GM19328 (cell line): ENCODE measurements around the gene EXOC6.

Experiments used
- ATAC-seq: cut with Tn5 transposase; IDR thresholded peaks from one replicate; pipeline ENCODE4 v1.9.1; 2021; ENCODE audit warnings: mild to moderate bottlenecking, moderate library complexity; ENCODE audit not compliant: unreplicated experiment

Gene EXOC6

GRCh38 chr10:93074597-93075368, 226.5 kb downstream of the EXOC6 start:
- ATAC-seq, result no peak

DNA sequence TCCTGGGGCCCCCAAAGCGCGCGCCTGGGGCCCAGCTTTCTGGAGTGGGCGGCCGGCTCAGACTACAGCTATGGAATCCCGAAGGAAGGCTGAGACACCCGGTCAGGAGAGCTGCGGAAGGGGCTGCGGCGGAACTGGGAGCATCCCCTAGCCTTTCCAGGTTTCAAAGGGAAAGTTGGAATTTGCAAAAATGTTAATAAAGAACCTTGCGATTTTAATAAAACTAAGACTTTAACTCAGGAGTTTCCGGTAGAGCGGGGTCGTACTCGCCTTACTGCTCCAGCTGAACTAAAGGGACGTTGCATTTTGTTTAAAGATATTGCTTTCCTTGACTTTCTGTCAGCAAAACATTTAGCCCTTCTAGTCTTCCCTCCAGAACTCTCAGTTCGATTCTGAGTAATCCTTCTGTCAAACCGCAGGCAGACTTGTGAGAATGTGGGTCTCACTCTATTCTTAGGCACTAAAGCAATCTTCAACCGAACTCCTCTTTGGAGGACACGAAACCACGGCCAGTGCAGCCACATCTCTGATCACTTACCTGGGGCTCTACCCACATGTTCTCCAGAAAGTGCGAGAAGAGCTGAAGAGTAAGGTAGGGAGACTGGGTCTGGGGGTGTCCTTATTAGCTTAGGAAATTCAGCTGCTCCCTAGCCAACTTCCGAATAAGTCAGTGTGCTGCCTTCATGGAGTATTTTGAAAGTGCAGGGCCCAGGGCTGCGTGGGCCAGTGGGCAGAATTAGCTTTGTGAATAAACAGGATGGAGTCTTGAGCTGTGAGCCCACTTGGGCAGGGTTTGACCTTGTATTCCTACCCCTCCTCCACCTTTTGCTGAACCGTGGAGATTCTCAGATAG, 227.3 kb downstream of the EXOC6 start:
- ATAC-seq, result no peak

DNA sequence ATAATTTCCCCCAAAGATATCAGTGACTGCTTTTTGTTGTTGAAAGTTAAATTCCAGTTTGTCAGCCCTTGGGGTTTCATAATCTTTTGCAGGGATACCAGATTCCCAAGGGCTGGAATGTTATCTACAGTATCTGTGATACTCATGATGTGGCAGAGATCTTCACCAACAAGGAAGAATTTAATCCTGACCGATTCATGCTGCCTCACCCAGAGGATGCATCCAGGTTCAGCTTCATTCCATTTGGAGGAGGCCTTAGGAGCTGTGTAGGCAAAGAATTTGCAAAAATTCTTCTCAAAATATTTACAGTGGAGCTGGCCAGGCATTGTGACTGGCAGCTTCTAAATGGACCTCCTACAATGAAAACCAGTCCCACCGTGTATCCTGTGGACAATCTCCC, 228.6 kb downstream of the EXOC6 start:
- no peak for ATAC-seq

DNA sequence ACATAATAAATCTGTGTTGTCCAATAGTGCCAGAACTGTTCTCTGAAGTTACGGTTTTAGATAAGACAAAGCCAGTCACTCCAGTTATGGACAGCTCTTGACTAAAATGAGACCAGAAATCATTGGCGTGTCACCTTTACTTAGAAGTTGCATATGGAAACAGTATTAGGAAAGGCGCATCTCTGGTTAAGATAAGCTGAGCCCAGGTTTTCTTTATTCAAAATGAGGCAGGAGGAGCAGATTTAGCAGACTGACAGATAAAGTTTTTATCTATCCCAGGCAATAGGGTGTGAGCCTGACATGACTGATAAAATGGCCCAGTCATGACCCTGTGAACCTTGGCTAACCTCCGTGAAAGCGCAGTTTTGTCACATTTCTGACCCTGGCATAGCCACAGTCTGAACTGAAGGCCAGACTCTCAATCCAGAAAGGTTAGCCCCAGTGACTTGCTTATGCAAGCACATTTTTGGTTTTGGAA, 229.6 kb downstream of the EXOC6 start:
- ATAC-seq, result no peak

DNA sequence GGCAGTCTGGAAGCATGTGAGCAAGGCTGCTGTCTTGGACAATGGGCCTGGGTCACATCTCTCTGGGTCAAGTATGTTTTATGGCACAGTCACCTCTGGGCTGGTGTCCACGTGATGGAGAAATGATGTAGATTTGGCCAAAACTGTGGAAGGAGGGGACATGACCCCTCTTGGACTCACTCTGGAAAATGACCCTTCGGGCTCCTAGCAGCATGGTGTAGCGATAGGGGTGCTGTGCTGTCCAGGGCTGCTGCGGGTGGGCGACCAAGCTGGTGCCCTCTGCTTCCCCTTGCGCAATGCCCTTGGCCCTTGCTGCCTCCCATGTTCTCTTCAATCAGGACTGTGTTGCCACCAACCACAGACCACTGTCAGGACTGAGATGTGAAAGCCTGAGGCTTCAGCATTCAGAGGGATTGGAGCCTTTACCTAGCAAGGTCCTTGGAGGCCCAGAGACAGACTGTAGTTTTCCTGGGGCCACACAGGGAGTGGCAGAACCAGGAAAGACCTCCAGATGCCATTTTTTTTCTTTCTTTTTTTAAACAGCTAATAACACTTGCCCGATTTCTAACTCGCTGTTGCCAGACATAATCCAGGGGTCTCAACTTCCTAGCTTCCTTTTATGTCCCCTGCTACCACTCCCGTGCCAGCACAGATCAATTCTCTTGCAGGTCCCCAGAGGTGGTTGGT, 231.5 kb downstream of the EXOC6 start:
- no peak for ATAC-seq

DNA sequence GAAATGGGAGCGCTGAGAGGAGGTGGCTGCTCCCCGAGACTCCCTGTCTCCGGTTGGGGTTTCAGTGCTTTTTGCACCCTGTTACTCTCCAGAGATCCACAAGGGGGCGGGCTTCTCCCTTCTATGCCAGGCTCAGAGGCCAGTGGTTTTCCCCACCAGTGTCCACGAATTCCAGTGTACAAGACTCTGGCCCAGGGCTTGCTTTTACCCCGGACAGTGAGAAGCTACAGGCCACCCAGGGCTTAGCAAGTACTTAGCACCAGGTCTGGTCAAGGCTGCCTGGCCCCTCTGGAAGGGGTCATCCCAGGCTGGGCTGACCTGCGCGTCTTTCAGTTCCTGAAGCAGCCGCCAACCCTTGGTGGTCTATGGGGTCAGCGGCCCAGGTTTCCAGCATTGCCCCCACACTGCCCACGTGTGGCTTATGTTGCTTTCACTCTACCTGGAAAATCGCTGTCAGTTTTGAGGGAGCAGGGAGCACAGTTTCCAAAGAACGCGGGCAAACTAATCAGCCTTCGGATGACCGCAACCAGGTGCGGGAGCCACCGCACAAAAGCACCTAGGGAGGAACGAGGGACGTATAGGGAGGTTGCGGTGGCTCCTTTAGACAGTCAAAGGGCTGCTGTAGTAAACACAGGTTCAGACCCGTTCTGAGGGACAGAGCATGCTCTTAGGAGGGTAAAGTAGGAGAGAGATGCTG, 232.2 kb downstream of the EXOC6 start:
- no peak for ATAC-seq

GRCh38 chr10:93081318-93081717, 233.0 kb downstream of the EXOC6 start:
- no peak for ATAC-seq

- no peak for ATAC-seq
Measured at GRCh38 chr10:93081834-93082233, 233.5 kb downstream of the EXOC6 start.

- ATAC-seq, result no peak
Measured at GRCh38 chr10:93083743-93084539, 235.6 kb downstream of the EXOC6 start.

DNA sequence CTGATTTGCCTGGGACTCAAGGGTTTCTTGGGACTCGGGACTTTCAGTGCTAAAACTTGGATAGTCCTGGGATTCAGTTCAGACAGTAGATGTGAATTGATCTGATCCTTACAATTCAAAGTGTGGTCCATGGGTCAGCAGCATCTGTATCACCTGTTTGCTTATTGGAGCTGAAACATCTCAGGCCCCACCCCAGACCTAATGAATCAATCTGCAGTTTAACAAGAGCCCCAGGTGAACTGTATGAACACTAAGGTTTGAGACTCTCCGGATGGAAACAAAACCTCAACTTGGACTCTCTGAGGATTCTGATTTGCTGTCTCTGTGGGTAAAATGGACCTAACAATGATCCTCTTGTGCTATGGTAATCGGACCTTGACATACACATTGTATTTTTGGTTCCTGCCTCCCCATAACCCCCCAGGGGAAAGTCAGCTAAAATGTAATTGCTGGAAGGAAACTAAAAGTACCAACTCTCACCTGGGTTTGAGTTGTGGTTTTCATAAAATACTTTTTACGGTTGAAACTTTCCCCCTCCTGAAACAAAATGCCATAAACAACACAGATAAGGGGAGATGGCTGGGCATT, 237.0 kb downstream of the EXOC6 start:
- ATAC-seq, result no peak

- ATAC-seq, result no peak
Measured at GRCh38 chr10:93086289-93086688, 238.0 kb downstream of the EXOC6 start.

DNA sequence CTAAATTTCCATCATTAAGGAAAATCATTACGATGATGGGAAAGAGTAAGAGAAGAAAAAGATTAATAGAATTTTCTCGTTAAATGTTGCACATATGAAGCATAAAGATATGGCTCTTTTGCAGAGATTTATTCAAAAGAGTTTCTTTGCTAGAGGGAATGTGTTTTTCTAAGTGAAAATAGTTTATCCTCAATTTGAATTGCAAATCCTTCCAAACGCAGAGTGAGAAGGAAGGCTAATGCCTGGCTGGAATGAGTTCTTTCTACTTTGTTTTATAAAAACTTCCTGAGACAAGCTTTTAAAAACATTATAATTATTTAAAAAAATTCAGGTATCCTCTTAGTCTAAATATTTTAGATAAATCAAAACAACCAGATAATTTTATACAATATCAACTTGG, 239.5 kb downstream of the EXOC6 start:
- ATAC-seq, result no peak

DNA sequence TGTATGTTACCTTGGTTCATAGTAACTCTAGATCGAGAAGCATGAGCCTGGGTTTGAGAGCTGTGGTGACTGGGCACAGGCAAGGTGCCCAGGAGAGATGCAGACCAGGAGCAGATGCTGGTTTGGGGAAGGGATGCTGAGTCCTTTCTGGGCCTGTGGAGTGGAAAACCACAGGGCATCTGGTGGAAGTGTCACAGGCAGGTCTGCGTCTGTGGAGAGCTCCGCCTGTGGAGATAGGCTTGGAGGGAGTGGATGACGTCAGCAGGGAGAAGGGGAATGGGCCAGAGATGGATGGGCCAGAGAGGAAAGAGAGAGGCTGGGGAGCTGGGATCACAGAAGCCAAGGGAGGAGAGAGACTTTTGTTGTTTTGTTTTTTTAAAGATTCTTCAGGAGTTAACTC, 240.1 kb downstream of the EXOC6 start:
- no peak for ATAC-seq

DNA sequence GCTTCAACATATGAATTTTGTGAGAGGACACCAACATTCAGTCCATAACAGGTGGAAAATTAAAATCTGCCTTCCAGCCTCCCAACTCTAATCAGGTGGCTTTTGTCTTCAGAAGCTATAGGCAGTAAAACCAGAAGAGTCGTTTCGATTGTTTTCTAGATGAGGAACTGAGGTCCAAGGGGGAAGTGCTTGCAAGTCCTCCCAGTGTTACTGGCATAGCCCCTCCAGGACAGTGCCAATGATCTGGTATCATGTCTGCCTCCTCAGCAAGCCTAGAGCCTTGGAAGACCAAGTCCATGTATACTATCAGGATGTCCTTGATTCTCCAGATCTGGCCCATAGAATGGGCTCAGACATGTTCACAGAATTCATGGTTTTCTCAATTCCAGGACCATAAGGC, 242.3 kb downstream of the EXOC6 start:
- no peak for ATAC-seq

- no peak for ATAC-seq
Measured at GRCh38 chr10:93091960-93092359, 243.6 kb downstream of the EXOC6 start.

DNA sequence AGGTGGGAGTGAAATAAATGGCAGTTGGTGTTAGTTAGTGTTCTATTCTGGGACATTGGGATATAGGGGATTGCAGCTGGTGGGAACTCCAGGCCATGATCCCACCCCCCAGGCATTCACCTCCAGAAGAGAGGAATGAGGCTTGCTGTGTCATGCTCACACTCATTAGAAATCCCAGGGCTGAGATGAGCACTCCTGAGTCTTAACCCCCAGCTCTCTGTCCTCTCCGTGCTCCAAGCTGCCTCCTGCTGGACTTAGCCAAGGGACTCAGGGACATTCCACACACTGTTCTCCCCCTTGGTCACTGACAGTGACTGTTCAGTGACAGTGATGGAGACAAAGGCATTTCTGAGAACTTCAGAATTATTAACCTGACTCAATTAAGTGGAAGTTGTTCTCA, 246.9 kb downstream of the EXOC6 start:
- no peak for ATAC-seq

- no peak for ATAC-seq
Measured at GRCh38 chr10:93096901-93097300, 248.6 kb downstream of the EXOC6 start.

GRCh38 chr10:93097386-93097785, 249.1 kb downstream of the EXOC6 start:
- ATAC-seq, result no peak

GRCh38 chr10:93098816-93099215, 250.5 kb downstream of the EXOC6 start:
- ATAC-seq, result no peak

DNA sequence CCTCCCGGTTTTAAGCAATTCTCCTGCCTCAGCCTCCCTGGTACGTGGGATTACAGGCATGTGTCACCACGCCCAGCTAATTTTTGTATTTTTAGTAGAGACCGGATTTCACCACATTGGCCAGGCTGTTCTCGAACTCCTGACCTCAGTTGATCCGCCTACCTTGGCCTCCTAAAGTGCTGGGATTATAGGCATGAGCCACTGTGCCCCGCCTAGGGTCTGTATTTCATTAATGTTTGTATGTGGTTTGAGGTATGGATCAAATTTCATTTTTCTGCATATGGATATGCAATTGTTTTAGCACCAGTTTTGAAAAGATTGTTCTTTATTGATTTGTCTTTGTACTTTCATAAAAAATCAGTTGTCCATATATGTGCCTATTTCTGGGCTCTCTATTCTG, 251.3 kb downstream of the EXOC6 start:
- ATAC-seq, result no peak
